Stimulated activated naive CD4-positive, alpha-beta T cell (primary cell): ENCODE data around the gene TTC12.
A peak's percentile ranks its signal among the peaks of the same experiment; 100 is the strongest.

Source experiments
- DNase-seq, 6 experiments: peaks; one replicate each; lab custom pipeline; 2025; lab: John Stamatoyannopoulos, UW

TTC12 gene

DNA sequence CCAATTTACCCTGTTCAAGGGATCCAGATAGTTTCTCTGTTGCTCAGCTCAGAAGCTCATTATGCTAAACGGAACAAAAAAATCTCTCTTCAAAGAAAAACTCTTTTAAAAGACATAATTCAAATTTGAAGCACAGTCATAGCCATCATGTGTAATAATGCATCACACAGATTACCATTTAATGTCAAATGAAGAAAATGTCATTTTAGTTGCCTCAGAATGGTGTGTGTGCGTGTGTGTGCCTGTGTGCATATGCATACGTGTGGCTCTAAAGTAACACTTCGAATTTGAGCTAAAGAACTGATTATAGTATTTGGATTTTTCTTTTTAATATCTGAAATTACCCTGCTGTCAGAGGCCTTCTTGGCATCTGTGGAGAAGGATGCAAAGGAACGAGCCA lies 9.9 kb downstream of the TTC12 start:
- DNase-seq, result no peak

DNA sequence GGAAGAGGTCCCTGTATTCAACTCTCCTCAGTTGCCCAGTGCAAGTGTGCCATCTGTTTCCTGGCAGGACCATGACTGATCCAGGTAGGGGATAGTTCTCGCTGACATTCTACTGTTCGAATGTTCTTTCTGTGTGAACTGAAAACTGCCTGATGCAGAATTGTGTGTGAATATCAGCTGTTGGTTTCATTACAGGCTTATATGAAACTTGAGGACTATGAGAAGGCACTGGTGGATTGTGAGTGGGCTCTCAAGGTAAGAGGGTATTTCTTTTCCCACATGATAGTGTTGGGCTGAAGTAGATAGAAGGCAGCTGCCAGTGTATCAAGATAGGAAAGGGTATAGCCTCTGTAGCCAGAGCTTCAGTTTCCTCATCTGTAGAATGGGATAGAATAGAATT lies 15.3 kb downstream of the TTC12 start:
- no peak for DNase-seq

DNA sequence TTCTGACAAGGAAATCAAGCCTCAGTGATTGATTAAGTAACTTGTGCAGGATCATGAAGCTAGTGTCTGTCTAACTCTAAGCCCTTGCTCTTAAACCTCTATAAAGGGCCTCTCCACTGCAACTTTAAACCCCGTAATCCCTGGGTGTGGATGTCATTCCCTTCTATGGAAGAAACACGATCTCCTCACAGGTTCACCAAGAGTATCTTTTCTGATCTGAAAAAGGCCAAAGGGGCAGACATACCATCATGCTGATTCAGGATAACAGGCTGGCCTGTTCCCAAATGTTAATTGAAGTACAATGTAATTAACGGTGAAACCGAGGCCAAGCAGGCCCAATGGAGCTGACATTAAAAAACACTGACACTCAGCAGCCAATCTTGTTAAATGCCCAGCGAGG lies 17.1 kb downstream of the TTC12 start:
- no peak for DNase-seq

DNA sequence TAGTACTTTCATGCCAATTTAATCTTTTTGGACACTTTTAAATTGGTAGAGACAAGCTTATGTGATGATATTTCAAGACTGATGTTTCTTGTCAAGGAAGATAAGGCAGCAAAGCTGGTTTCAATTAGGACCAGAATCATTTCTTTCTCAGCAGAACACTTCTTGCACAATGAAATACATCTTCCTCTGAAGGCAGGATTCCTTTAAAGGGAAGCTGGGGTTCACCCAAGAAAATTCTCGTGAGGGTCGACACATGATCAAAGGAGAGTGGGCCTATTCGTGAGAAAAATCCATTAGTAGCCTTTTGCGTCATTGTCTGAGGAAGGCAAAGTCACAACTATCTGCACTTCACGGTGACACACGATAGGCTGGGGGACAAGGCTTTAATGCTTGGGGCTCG lies 17.6 kb downstream of the TTC12 start:
- no peak for DNase-seq

DNA sequence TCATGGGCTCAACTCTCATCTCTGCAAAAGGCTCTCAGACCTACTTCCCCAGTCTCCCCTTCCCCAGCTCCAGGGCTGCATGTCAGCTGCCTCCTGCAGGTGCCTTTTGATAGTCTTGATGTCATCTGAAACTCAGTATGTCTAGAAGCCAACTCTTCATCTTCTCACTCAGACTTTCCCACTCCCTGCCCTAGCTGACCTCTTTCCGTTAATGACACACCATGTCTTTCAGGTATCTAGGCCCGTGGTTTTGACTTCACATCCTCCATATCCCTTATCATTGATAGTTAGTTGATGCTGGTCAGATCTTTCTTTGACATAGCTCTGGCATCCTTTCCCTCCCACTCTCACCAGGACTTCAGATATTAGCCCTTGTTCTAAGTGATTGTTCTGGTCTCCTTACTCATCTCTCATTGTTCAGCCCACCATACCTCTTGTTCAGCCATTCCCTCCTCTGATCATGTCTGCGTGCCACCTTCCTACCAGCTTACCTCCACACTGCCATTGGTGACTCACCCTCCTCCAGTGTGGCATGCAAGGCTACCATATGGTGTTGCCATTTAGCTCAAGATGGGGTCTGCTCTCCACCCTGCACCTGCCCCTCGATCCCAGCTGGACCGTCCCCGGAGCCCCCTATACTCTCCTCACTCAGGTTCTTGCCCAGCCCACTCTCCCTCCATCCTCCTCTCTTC lies 18.4 kb downstream of the TTC12 start:
- no peak for DNase-seq

DNA sequence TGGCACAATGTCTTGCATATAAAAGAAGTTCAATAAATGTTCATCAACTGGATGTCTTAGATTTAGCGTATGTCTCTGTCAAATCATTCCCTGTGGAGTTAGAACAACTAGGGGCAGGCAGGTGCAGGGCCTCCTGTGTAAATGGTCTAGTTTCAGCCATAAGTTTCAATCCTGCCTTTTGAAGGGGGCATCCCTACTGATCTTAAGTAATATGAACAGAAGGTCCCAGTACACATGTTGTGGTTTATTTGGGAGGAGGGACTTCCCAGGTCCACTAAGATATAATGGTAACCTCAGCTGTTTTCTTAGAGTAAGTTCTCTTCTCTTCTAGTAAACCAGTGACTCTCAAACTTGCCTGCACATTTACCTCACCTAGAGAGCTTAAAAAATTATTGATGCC lies 19.8 kb downstream of the TTC12 start:
- DNase-seq, result no peak

DNA sequence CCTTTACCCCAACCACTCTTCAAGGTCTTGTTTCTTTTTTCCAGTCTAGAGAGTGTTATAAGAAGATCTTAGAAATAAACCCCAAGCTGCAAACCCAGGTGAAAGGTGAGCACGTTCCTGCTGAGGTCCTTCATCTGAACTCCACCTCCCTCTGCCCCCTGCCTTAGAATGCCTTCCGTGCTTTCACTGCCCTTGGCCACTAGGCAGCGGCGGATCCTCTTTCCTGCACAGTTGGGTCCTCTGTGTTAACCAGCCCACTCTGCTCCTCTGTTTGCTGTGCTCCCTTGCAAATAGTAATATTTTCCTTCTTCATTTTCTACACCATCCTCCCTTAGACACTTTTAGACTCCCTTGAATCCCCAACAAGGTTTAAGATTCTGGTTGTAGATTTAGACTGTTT lies 24.3 kb downstream of the TTC12 start:
- DNase-seq, result no peak

DNA sequence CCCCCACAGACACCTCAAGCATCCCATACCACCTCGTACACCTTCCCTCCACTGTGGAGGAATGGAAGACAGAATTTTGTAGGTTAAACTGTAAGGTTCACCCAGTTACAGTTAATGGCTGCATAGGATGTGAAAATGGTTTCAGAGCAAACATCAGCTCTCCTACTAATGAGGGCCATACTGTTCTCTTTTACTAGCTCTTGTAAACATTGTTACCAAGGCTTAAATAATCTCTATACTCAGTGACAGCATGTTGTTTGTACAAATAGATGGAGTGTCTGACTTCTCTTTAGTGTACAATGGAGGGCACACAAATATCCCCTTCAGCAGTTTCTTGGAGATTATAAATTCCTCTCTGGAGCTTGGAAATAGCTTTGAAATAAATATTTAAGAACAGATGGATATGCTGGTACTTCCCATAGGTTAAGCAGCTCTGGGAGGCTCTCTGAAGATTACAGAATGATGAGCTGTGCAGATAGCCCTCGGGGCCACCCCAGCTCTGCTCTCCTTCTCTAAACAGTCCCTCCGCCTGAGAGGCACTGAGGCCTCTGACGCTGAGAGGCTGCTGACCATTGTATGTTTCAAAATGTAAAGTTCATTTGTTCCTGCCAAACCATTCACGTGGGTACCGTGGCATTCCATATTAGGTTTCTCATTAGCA lies 25.7 kb downstream of the TTC12 start:
- DNase-seq, result no peak

DNA sequence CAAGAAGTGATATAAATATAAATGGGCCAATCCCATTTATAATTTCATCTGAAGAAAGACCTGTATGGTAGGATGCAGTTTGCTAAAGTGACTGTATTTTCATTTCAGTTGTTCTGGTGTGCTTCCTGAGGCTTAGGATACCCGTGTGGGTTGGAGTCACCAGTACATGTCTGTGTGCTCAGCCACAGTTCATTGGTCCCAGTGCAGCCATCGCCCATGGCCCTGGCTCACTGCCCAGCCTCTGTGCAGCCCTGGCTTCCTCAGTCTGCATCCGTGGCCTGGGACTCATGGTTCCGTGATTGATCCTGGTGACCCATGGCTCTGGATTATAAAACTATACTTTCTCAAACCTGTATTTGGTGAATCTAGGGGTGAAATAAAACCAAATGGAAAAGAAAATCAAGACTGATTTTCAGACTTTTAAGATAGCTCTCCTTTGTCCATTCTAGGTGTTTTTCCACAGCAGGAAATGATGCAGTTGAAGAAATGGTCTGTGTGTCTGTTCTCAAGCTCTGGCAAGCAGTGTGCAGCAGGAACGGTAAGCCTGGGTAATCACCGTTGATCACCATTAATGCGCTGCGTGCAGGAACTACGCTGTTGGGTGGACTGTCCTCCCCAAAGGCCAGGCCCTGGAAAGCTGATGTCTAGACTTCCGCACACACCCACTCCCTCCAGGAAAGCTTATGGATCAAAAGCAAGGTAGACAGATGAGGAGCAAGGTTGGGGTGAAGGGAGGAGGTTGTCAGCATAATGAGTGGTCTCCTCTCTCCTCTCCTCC lies 27.2 kb downstream of the TTC12 start:
- DNase-seq, result no peak

DNA sequence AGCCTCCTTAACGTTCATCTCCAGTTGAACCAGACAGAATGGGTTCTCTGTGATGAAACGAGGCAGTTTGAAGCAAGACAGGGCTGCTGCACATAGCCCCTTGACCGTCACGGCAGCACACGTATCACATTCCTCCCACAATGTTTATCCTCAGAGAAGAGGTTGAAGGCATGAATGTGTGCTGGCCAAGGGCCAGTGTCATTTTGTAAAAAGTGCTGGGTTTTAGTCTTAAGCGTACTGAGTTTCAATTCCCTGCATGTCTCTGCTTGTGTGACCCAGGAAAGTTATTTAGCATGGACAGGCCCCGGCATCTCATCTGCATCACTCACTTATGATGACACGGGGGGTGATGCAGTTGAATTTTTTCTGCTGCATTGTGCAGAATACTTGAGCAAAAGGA lies 31.6 kb downstream of the TTC12 start:
- DNase-seq, result no peak

DNA sequence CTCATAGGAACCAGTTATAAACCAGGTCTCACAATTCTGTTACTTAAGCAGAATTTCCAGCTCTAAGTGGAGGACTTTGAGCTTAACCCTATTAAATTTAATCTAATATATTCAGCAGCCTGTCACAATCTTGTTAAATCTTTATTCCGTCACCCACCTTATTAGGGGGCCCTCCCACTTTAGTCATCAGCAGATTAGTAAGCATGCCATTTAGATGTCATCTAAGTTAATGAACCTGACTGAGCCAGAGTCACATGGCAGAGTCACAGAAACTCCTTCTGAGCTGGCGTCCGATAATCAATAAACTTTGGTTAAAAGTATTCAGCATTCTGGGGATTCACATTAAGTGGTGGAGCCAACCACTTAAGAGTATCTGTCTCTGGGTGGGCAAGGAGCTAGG lies 35.1 kb downstream of the TTC12 start:
- DNase-seq, result no peak

DNA sequence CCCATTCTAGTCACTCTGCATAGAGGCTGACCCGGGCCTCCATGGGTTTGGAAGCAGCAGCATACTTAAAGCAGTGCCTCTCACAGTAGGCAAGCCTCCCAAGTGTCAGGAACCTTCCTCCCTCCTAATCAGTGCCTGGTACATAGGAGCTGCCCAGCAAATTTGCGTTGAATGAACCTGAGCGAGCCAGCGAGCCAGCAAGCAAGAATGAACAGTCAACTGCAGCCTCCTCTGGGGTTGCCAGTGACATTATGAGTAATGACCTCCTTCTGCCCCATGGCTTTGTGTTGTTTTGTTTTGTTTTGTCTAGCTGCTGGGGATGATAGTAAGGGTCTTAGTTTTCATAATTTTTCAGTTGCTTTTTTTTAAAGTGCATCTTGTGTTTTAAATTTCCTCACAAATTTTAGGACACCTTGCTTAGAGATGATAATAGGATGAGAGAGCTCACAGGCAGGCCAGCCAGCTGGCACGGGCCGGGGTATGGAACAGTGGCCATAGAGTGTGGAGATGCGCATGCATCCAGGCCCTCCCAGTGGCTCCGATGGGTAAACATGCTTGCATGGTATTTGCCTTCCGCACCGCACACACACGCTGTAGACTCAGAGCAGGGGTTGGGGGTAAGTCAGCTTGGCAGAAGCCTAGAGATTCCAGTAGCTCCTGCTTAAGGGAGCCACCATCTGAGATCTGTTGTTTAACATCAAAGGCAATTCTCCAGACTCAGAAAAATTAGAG lies 36.1 kb downstream of the TTC12 start:
- no peak for DNase-seq

DNA sequence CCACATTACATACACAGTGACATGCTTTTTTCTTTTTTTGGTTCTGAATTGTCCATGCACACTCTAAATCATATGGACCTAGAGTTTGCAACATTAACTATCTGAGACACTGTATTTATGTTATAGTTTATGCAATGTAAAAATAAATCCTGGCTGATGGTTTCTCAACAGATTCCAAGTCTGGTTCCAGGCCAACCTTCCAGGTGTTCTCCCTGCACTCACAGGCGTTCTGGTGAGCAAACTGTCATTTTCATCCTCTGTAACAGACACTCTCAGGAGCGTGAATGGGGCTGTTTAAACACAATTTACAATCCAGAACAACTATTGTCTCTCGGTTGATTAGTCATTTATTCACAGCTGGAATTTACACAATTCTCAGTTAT lies 36.7 kb downstream of the TTC12 start:
- no peak for DNase-seq

DNA sequence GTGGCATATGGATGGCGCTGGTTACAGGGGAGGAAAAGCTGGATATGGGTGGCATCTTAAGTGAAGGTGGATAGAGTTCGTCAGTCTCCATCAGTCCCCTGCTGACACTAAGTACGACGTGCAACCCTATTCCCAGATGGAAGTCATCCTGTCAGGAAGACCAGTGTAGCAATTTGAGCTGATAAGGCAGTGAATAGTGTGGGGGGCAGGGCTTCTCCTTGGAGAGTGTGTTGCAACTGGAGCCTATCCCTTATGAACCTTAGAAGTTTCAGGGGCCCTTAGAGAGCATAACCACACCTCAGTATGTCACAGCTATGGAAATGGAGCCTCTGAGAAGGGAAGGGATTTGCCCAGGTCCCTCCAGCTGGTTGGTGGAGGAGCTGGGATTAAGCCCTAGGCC lies 37.1 kb downstream of the TTC12 start:
- no peak for DNase-seq

DNA sequence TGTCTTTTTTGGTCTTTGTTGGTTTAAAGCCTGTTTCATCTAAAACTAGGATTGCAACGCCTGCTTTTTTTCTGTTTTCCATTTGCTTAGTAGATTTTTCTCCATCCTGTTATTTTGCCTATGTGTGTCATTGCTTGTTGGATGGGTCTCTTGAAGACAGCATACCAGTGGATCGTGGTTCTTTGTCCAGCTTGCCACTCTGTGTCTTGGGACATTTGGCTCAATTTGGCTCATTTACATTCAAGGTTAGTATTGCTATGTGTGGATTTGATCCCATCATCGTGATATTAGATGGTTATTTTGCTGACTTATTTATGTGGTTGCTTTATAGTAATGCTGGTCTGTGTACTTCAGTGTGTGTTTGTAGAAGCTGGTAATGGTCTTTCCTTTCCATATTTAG lies 41.8 kb downstream of the TTC12 start:
- DNase-seq, result no peak

DNA sequence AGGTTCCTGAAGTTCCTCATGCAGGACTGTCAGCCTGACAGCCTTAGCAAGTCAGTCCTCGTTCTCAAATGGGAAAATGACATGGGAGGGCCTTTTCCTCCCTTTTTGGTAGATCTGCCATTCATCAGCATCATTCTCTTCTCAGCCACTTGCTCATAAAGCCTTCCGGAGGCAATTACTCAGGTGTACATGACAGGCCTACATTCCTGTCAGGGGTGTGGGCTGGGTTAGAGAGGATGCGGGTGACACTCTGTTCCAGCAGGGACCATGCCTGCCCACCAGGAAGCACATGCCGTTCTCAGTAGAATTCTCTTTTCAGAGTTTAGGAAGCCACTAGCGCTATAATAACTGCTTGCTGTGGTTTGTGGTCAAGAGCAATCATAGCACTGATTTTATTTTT lies 49.0 kb downstream of the TTC12 start:
- DNase-seq, result no peak

DNA sequence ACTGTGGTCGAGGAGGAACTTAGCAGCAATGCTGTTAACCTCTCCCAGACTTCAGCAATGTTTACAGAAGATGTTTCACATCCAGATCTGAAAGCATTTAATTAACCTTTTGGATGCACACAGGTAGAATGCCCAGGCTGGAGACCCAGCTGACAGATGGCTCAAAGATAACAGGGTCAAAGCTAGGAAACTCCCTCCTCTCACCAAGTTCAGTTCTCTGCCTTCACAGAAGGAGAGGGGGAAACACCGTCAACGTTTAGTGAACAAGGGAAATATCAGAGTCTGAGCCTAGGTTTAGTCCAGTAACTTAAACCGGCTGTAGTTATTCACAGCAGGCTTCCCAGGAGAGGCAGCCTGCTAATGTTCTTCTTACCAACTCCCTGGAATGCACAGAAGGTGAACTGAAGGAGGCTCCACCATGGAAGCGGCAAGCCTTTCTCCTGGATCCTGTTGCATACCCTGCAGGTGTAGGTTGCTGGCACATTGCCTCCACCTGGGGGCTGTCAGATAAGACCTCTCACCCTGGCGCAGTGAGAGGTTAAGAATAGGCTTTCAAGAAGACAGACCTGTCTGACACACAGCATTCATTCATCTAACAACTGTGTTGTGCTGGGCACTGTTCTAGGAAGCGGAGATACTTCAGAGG lies 49.7 kb downstream of the TTC12 start:
- DNase-seq, result no peak

DNA sequence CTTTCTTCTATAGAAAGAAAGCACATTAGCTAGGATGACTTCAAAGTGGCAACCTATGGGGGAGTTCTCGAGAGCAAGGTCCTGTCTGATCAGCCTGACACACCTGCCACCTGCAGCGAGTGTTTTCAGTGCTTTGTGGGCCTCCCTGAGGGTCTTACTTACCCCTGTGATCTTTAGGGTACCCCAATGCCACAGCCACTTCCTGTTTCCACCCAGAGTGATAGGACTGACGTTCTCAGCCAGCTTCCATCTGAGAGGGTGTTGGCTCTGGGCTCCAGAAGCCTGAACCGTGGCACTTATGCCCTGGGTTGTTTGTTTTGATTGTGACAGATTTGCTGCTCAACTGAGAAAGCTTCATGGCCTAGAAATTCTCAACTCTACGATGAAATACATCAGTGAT lies 51.5 kb downstream of the TTC12 start:
- peak in 3 of 6 experiments; percentile 23 to 37 (median 29) for DNase-seq

DNA sequence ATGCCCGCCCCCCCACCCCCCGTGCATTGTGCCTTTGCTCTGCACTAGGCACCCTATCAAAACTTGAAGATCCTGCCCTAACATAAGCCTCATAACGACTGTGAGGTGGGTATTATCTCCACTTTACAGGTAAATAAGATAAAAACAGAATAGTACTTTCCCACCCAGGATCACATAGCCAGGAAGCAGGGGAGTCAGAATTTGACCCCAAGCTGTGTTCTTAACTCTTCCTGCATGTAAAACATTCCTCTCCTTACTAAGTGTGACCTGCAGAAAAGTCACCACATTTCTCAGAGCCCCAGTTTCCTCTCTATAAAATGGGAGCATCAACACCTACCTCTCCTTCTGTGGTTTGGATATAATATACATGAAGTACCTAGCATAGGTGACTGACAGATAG lies 55.0 kb downstream of the TTC12 start:
- no peak for DNase-seq

DNA sequence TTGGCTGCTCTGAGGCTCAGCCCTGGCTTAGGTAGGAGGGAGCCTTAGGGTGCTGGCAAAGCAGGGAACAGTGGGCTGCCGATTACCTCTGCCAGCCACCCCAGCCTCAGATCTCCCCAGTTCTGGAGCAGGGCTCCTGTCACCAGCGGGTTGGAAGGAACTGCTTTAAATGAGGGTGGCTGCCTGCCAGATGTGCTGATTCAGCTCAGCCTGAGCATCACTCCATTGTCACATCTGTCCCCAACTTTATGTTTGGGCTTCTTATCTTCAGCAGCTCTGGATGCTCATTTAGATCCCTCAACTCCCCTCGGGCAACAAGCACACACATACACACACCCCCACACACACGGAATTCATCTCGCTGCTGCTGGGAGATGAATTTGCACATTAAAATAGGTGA lies 56.3 kb downstream of the TTC12 start:
- DNase-seq, result no peak

DNA sequence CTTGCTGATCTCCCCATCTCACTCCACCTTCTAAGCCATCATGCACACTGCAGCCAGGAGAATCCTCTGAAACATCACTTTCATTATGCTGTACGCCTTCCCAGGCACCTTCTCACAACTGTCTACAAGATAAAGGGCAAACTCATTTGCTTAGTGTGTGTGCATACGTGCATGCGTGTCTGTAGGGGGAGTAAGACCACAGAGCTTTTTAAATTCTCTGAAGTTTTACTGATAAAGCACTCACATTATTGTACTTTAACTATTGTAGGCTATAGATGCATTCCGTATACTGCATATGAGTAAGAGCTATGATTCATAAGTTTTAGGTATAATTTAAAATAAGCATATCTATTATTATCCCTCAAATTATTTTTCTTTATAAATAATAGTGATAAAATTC lies 57.9 kb downstream of the TTC12 start:
- no peak for DNase-seq

DNA sequence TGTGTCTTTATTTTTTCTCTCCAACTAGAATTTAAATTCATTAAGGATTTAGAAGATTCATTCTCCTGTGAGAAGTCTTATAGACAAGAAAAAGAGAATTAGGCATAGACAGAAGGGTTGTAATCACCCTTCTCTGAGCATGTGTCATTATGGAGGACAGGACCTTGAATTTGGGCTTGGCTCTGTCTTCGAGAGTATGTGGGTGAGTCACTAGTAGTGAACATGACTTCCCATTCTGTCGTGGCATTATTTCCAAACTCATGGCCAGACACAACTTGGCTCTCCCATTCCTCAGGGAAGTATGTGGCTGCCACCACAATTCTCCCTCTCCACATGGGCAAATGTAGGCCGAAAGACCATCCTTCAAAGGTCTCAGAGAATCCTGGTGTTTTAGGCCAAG lies 58.9 kb downstream of the TTC12 start:
- DNase-seq, result no peak
